H9 (cell line): ENCODE results near the gene CACNA2D3. TPM values are rescaled to one million over a fixed set of nuclear protein-coding genes. Genes with fewer than 3 reads are reported as not detected.

Source experiments
- DNase-seq: peaks from one replicate; pipeline ENCODE4 v3.0.0-alpha.2; 2017
- H2AFZ ChIP-seq: one replicate; pipeline ENCODE4 v1.6.1; 2013; ENCODE audit warnings: mild to moderate bottlenecking, low read length, control low read depth, moderate library complexity
- H2AK5ac ChIP-seq: 2 replicates; pipeline ENCODE4 v1.6.1; 2013; ENCODE audit warnings: low read length, control low read depth, mixed read lengths; ENCODE audit not compliant: insufficient read length
- H2BK120ac ChIP-seq: one replicate; pipeline ENCODE4 v1.6.1; 2013; ENCODE audit warnings: low read depth, mild to moderate bottlenecking, low read length, control low read depth, inconsistent platforms; ENCODE audit not compliant: poor library complexity, severe bottlenecking
- H2BK12ac ChIP-seq: 2 replicates; pipeline ENCODE4 v1.6.1; 2013; ENCODE audit warnings: low read length, control low read depth, mixed read lengths, low read depth; ENCODE audit not compliant: insufficient read length
- H2BK15ac ChIP-seq: 2 replicates; pipeline ENCODE4 v1.6.1; 2013; ENCODE audit warnings: low read depth, low read length, control low read depth
- H2BK20ac ChIP-seq: one replicate; pipeline ENCODE4 v1.6.1; 2013; ENCODE audit warnings: low read depth, mild to moderate bottlenecking, low read length, control low read depth, inconsistent platforms; ENCODE audit not compliant: poor library complexity, severe bottlenecking
- H2BK5ac ChIP-seq: 2 replicates; pipeline ENCODE4 v1.6.1; 2013; ENCODE audit warnings: low read length, control low read depth, mixed read lengths; ENCODE audit not compliant: insufficient read length
- H3K14ac ChIP-seq: 2 replicates; pipeline ENCODE4 v1.6.1; 2013; ENCODE audit warnings: low read length, control low read depth; ENCODE audit not compliant: insufficient read depth
- H3K18ac ChIP-seq: 2 replicates; pipeline ENCODE4 v1.6.1; 2013; ENCODE audit warnings: low read depth, mild to moderate bottlenecking, mixed read lengths, low read length, control low read depth; ENCODE audit not compliant: insufficient read length
- H3K23ac ChIP-seq: 2 replicates; pipeline ENCODE4 v1.6.1; 2013; ENCODE audit warnings: low read length, control low read depth, mixed read lengths, low read depth; ENCODE audit not compliant: insufficient read length
- H3K23me2 ChIP-seq: 2 replicates; pipeline ENCODE4 v1.6.1; 2013; ENCODE audit warnings: low read depth, mild to moderate bottlenecking, mixed read lengths, low read length, control low read depth; ENCODE audit not compliant: insufficient read length, poor library complexity, severe bottlenecking
- H3K27ac ChIP-seq: 2 replicates; pipeline ENCODE4 v1.5.1; 2013; ENCODE audit warnings: low read length, control low read depth, mixed read lengths, low read depth; ENCODE audit not compliant: insufficient read length
- H3K27me3 ChIP-seq: 2 replicates; pipeline ENCODE4 v1.6.1; 2013; ENCODE audit warnings: low read length, control low read depth, inconsistent platforms; ENCODE audit not compliant: insufficient read depth
- H3K4ac ChIP-seq: 2 replicates; pipeline ENCODE4 v1.6.1; 2013; ENCODE audit warnings: low read depth, mild to moderate bottlenecking, control low read depth, inconsistent platforms, low read length, moderate library complexity
- H3K4me1 ChIP-seq: 2 replicates; pipeline ENCODE4 v1.6.1; 2013; ENCODE audit warnings: low read length, control low read depth, inconsistent platforms; ENCODE audit not compliant: insufficient read depth
- H3K4me2 ChIP-seq: 2 replicates; pipeline ENCODE4 v1.6.1; 2013; ENCODE audit warnings: low read length, control low read depth, mixed read lengths; ENCODE audit not compliant: insufficient read length, insufficient read depth
- H3K56ac ChIP-seq: 2 replicates; pipeline ENCODE4 v1.6.1; 2013; ENCODE audit warnings: low read depth, mild to moderate bottlenecking, mixed read lengths, low read length, control low read depth; ENCODE audit not compliant: insufficient read length
- H3K79me1 ChIP-seq: 2 replicates; pipeline ENCODE4 v1.6.1; 2013; ENCODE audit warnings: low read depth, mild to moderate bottlenecking, moderate library complexity, low read length, control low read depth, inconsistent platforms; ENCODE audit not compliant: insufficient read depth, poor library complexity, severe bottlenecking
- H3K79me2 ChIP-seq: 2 replicates; pipeline ENCODE4 v1.6.1; 2013; ENCODE audit warnings: low read length, control low read depth, inconsistent platforms; ENCODE audit not compliant: insufficient read depth
- H3K9ac ChIP-seq: 2 replicates; pipeline ENCODE4 v1.6.1; 2013; ENCODE audit warnings: low read length, control low read depth, mixed read lengths; ENCODE audit not compliant: insufficient read length; ENCODE audit errors: extremely low read depth
- H3K9me3 ChIP-seq: one replicate; pipeline ENCODE4 v1.6.1; 2013; ENCODE audit warnings: low read depth, low read length, inconsistent platforms; ENCODE audit not compliant: control insufficient read depth
- H3T11ph ChIP-seq: one replicate; pipeline ENCODE4 v1.6.1; 2013; ENCODE audit warnings: mild to moderate bottlenecking, low read length, control low read depth, inconsistent platforms
- H4K20me1 ChIP-seq: one replicate; pipeline ENCODE4 v1.6.1; 2013; ENCODE audit not compliant: control insufficient read depth, insufficient read length, insufficient read depth
- H4K5ac ChIP-seq: 2 replicates; pipeline ENCODE4 v1.6.1; 2013; ENCODE audit warnings: low read depth, mild to moderate bottlenecking, mixed read lengths, low read length, control low read depth; ENCODE audit not compliant: insufficient read length
- H4K8ac ChIP-seq: replicated peaks from 2 replicates; pipeline ENCODE4 v1.6.1; 2013; ENCODE audit warnings: low read length, control low read depth, mixed read lengths, low read depth; ENCODE audit not compliant: insufficient read length
- H4K91ac ChIP-seq: 2 replicates; pipeline ENCODE4 v1.6.1; 2013; ENCODE audit warnings: low read depth, mild to moderate bottlenecking, moderate library complexity, mixed read lengths, low read length, control low read depth; ENCODE audit not compliant: insufficient read length
- H3K27ac Mint-ChIP-seq, 3 experiments: 2 replicates in 2 of 3; 3 replicates in 1 of 3; pipeline ENCODE4 v1.8.0; 2020 to 2021; ENCODE audit warnings: mixed read lengths in 3 of 3, mild to moderate bottlenecking in 1 of 3, moderate library complexity in 1 of 3
- H3K27me3 Mint-ChIP-seq: 2 replicates; pipeline ENCODE4 v1.8.0; 2021; ENCODE audit warnings: low read depth, mild to moderate bottlenecking, moderate library complexity, mixed read lengths
- H3K36me3 Mint-ChIP-seq, 3 experiments: 2 replicates in 2 of 3; 3 replicates in 1 of 3; pipeline ENCODE4 v1.8.0; 2020 to 2021; ENCODE audit warnings: low read depth in 3 of 3, mixed read lengths in 3 of 3; ENCODE audit not compliant: insufficient read depth in 1 of 3
- H3K4me1 Mint-ChIP-seq, 2 experiments: 2 replicates each; pipeline ENCODE4 v1.8.0; 2020; ENCODE audit warnings: mixed read lengths in 2 of 2
- H3K4me3 Mint-ChIP-seq, 2 experiments: 2 replicates in 1 of 2; 3 replicates in 1 of 2; pipeline ENCODE4 v1.8.0; 2020 to 2021; ENCODE audit warnings: mild to moderate bottlenecking in 2 of 2, mixed read lengths in 2 of 2, moderate library complexity in 1 of 2
- H3K9me3 Mint-ChIP-seq, 2 experiments: 2 replicates in 1 of 2; 3 replicates in 1 of 2; pipeline ENCODE4 v1.8.0; 2020; ENCODE audit warnings: mild to moderate bottlenecking in 2 of 2, mixed read lengths in 2 of 2, moderate library complexity in 1 of 2
- WGBS: extraction: QIAGEN DNeasy Blood & Tissue Kit; methylation state at CpG from one replicate; pipeline ENCODE4 v1.1.7; 2013; ENCODE audit warnings: missing lambda C conversion rate, low lambda C conversion rate, mixed read lengths; ENCODE audit not compliant: insufficient read length; ENCODE audit errors: extremely low coverage; 5-methylcytosine and 5-hydroxymethylcytosine counted together
- total RNA-seq: library from RNA; stranded (reverse); gene quantifications from 2 replicates; pipeline ENCODE4 v1.2.1, GENCODE V29; 2021
- TF ChIP-seq, protein P1 (sequence below): fragments of 200-600 bp; sonication (generic); conservative IDR thresholded peaks from 3 replicates; pipeline ENCODE4 v1.8.0; 2021; ENCODE audit warnings: antibody characterized with exemption, mild to moderate bottlenecking

The CACNA2D3 gene
- total RNA-seq, 1 experiment from 2014 or later: 3.2 TPM

DNA sequence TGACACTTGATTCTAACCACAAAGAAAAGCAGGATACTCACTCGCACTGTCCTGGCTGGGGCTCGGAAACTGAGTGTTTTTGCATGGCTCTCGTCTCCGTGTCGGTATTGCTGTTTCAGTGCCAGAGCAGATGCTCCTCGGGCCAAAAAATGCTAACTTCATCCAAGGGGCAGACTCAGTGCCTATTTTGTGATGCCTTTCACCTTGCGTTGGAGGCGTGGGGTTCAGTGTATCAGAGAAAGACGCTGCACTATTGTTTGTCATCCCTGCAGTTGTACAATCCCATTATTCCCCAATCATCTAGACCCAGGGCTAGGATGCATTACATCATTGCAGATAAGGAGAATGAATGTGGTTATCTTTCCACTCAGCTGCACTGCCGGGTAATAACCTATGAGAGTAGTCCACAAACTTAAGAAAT, 1.4 kb downstream of the CACNA2D3 start:
- Histone ChIP-seq H3K79me1 (no peaks in the 10 kb centered on the region), H3K18ac (no peak overlapping the region), H4K8ac (no peak overlapping the region), H3K23ac (no peak overlapping the region), H3K9me3 (no peaks in the 10 kb centered on the region), H2BK12ac (no peak overlapping the region), H2BK20ac (no peak overlapping the region), H3K4ac (no peak overlapping the region), H4K20me1 (no peaks in the 10 kb centered on the region), H2BK120ac (no peak overlapping the region), H2BK15ac (no peak overlapping the region), H3K14ac (no peak overlapping the region), H3K56ac (no peak overlapping the region), H3K4me1 (no peaks in the 10 kb centered on the region), H4K91ac (no peak overlapping the region), H3K4me2 (peak overlapping the region; percentile 78), H3T11ph (no peak overlapping the region), H2BK5ac (no peak overlapping the region), H3K27ac (no peak overlapping the region), H3K27me3 (peaks cover 33% of the 10 kb centered on the region), H2AK5ac (no peak overlapping the region), H3K79me2 (no peaks in the 10 kb centered on the region), H3K9ac (no peak overlapping the region), H2AFZ (no peak overlapping the region), H3K23me2 (peaks cover 23% of the 10 kb centered on the region), H4K5ac (no peak overlapping the region)
- no peak for DNase-seq
- H3K4me3 Mint-ChIP-seq: peak overlapping the region; percentile 52 to 78
- no CpG with 5 or more reads among the region's 10 CpGs for WGBS
- H3K4me1 Mint-ChIP-seq: peaks cover 15 to 25% of the 10 kb centered on the region in 2 experiments
- TF ChIP-seq, protein P1, sequence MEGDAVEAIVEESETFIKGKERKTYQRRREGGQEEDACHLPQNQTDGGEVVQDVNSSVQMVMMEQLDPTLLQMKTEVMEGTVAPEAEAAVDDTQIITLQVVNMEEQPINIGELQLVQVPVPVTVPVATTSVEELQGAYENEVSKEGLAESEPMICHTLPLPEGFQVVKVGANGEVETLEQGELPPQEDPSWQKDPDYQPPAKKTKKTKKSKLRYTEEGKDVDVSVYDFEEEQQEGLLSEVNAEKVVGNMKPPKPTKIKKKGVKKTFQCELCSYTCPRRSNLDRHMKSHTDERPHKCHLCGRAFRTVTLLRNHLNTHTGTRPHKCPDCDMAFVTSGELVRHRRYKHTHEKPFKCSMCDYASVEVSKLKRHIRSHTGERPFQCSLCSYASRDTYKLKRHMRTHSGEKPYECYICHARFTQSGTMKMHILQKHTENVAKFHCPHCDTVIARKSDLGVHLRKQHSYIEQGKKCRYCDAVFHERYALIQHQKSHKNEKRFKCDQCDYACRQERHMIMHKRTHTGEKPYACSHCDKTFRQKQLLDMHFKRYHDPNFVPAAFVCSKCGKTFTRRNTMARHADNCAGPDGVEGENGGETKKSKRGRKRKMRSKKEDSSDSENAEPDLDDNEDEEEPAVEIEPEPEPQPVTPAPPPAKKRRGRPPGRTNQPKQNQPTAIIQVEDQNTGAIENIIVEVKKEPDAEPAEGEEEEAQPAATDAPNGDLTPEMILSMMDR: no peak
- no peaks in the 10 kb centered on the region for H3K9me3 Mint-ChIP-seq
- H3K36me3 Mint-ChIP-seq: no peaks in the 10 kb centered on the region; a peak in 1 of 7 replicates
- H3K27me3 Mint-ChIP-seq: peaks cover 78% of the 10 kb centered on the region
- H3K27ac Mint-ChIP-seq: no peak overlapping the region
